PC-3 (cell line): ENCODE results near the gene SEMA3D. TPM values are rescaled to one million over a fixed set of nuclear protein-coding genes. Genes with fewer than 3 reads are reported as not detected.

Source experiments
- ATAC-seq: fragments of 200-7000 bp; cut with Tn5 transposase; 2 replicates; pipeline ENCODE4 v1.9.1; 2020; ENCODE audit warnings: mild to moderate bottlenecking, moderate library complexity
- BruUV-seq: library from RNA; stranded (reverse); fragments of 400-500 nt; replicated peaks from 2 replicates; lab custom pipeline; 2021; lab: Mats Ljungman, UMichigan
- CTCF ChIA-PET: fragments of 300-600 bp; sonication (Branson Sonifier 250); formaldehyde crosslinking; loops from one replicate; lab custom pipeline; 2022; ENCODE audit warnings: antibody characterized with exemption; lab: Charles Lee
- POLR2A ChIA-PET: fragments of 300-600 bp; sonication (Branson Sonifier 250); formaldehyde crosslinking; loops from one replicate; lab custom pipeline; 2022; ENCODE audit warnings: antibody characterized with exemption; ENCODE audit not compliant: unreplicated experiment; lab: Charles Lee
- DNase-seq: peaks from one replicate; pipeline ENCODE4 v3.0.0-alpha.2; 2015
- H2AFZ ChIP-seq: fragments of 300-600 bp; sonication (generic); 2 replicates; pipeline ENCODE4 v1.6.0; 2016; ENCODE audit warnings: antibody characterized with exemption, low read length
- H3F3A ChIP-seq: fragments of 300-600 bp; sonication (generic); one replicate; pipeline ENCODE4 v1.6.0; 2017; ENCODE audit warnings: antibody characterized with exemption, low read length, control low read depth, mild to moderate bottlenecking; ENCODE audit not compliant: unreplicated experiment
- H3K27ac ChIP-seq: fragments of 300-600 bp; sonication (generic); 2 replicates; pipeline ENCODE4 v1.5.1; 2016; ENCODE audit warnings: mild to moderate bottlenecking, low read length
- H3K27me3 ChIP-seq: fragments of 300-600 bp; sonication (generic); 2 replicates; pipeline ENCODE4 v1.6.1; 2016; ENCODE audit warnings: low read length, mixed read lengths
- H3K36me3 ChIP-seq: fragments of 300-600 bp; sonication (generic); 2 replicates; pipeline ENCODE4 v1.6.1; 2016; ENCODE audit warnings: low read depth, mixed run types, low read length, mixed read lengths
- H3K4me1 ChIP-seq: fragments of 300-600 bp; sonication (generic); 2 replicates; pipeline ENCODE4 v1.5.1; 2016; ENCODE audit warnings: low read length; ENCODE audit not compliant: insufficient read depth
- H3K4me2 ChIP-seq: fragments of 300-600 bp; sonication (generic); 2 replicates; pipeline ENCODE4 v1.6.0; 2016; ENCODE audit warnings: low read length
- H3K4me3 ChIP-seq: fragments of 300-600 bp; sonication (generic); 2 replicates; pipeline ENCODE4 v1.5.1; 2016; ENCODE audit warnings: mild to moderate bottlenecking, low read length, mixed read lengths
- H3K79me2 ChIP-seq: fragments of 300-600 bp; sonication (generic); 2 replicates; pipeline ENCODE4 v1.6.1; 2017; ENCODE audit warnings: low read length, mixed read lengths
- H3K9ac ChIP-seq: fragments of 300-600 bp; sonication (generic); 2 replicates; pipeline ENCODE4 v1.6.0; 2016; ENCODE audit warnings: mild to moderate bottlenecking, low read length
- H3K9me2 ChIP-seq: fragments of 300-600 bp; sonication (generic); replicated peaks from 2 replicates; pipeline ENCODE4 v1.6.1; 2016; ENCODE audit warnings: mixed run types, low read length, mixed read lengths
- H3K9me3 ChIP-seq: fragments of 300-600 bp; sonication (generic); 2 replicates; pipeline ENCODE4 v1.6.1; 2016; ENCODE audit warnings: low read length, mixed read lengths
- H4K20me1 ChIP-seq: fragments of 300-600 bp; sonication (generic); 2 replicates; pipeline ENCODE4 v1.6.1; 2016; ENCODE audit warnings: low read length, mixed read lengths
- CTCF ChIP-seq: fragments of 300-600 bp; sonication (generic); conservative IDR thresholded peaks from 2 replicates; pipeline ENCODE4 v1.5.1; 2017; ENCODE audit warnings: antibody characterized with exemption, low read depth, mild to moderate bottlenecking, low read length
- EZH2 ChIP-seq: fragments of 300-600 bp; sonication (generic); IDR thresholded peaks from one replicate; pipeline ENCODE4 v1.6.1; 2017; ENCODE audit warnings: antibody characterized with exemption, mild to moderate bottlenecking, low read length; ENCODE audit not compliant: unreplicated experiment
- EZH2phosphoT487 ChIP-seq: fragments of 300-600 bp; sonication (generic); IDR thresholded peaks from 2 replicates; pipeline ENCODE4 v1.6.1; 2018; ENCODE audit warnings: mild to moderate bottlenecking, antibody characterized with exemption, low read length, borderline replicate concordance
- intact Hi-C: fragments of 100-400 bp; cut with micrococcal nuclease; formaldehyde crosslinking; loops from 2 replicates; pipeline ENCODE4 v1.9.0; 2023
- total RNA-seq: library from RNA; depleted of rRNA; stranded (reverse); fragments of >200 nt; gene quantifications from 2 replicates; pipeline ENCODE4 v1.2.3, GENCODE V29; 2014

The SEMA3D gene
- total RNA-seq, 1 experiment from 2014 or later = 4.8 TPM

- ChIA-PET CTCF (interaction anchor here (0.6 kb wide), 1 partner anchor 103 kb away, joined by 4 read pairs; no protein-coding TSS in a partner anchor), POLR2A (interaction anchor here (0.5 kb wide), 1 partner anchor 24 kb away, joined by 3 read pairs; no protein-coding TSS in a partner anchor)
- Histone ChIP-seq H2AFZ (no peak overlapping the region), H3K36me3 (no peaks in the 10 kb centered on the region), H3K9ac (no peak overlapping the region), H3K4me1 (no peaks in the 10 kb centered on the region), H3F3A (no peaks in the 10 kb centered on the region), H3K27ac (no peak overlapping the region), H3K9me2 (no peaks in the 10 kb centered on the region), H3K9me3 (no peaks in the 10 kb centered on the region), H3K27me3 (no peaks in the 10 kb centered on the region), H4K20me1 (no peaks in the 10 kb centered on the region), H3K79me2 (no peaks in the 10 kb centered on the region), H3K4me2 (no peak overlapping the region), H3K4me3 (no peak overlapping the region)
- ATAC-seq (no peak), DNase-seq (no peak)
- no TSS peak for BruUV-seq
- TF ChIP-seq EZH2phosphoT487 = no peak
- no peak for TF ChIP-seq CTCF
- no peak for TF ChIP-seq EZH2
- intact Hi-C loops = no loop called here
Measured at GRCh38 chr7:85126383-85126782, 60.5 kb downstream of the SEMA3D start.

- Histone ChIP-seq H3K79me2 (no peaks in the 10 kb centered on the region), H3K27me3 (no peaks in the 10 kb centered on the region), H3K27ac (no peak overlapping the region), H3K4me3 (no peak overlapping the region), H3K9ac (no peak overlapping the region), H3K9me3 (no peaks in the 10 kb centered on the region), H3K36me3 (no peaks in the 10 kb centered on the region), H3K4me2 (no peak overlapping the region), H2AFZ (no peak overlapping the region), H3K4me1 (no peaks in the 10 kb centered on the region), H3K9me2 (no peaks in the 10 kb centered on the region), H4K20me1 (no peaks in the 10 kb centered on the region), H3F3A (no peaks in the 10 kb centered on the region)
- intact Hi-C loops = no loop called here
- BruUV-seq = no TSS peak
- ATAC-seq (no peak), DNase-seq (no peak)
- TF ChIP-seq EZH2phosphoT487 = no peak
- ChIA-PET POLR2A (interaction anchor here (0.5 kb wide), 1 partner anchor 23 kb away, joined by 3 read pairs; no protein-coding TSS in a partner anchor), CTCF (no interaction called here)
Measured at GRCh38 chr7:85125651-85126131, 61.2 kb downstream of the SEMA3D start.

GRCh38 chr7:85125176-85125575 is 61.7 kb downstream of the SEMA3D start:
- H3K4me2 ChIP-seq = no peak overlapping the region
- BruUV-seq = no TSS peak
- DNase-seq (no peak), ATAC-seq (no peak)
- ChIA-PET CTCF (no interaction called here), POLR2A (no interaction called here)
- H3K36me3 ChIP-seq = no peaks in the 10 kb centered on the region
- H3K27me3 ChIP-seq = no peaks in the 10 kb centered on the region
- intact Hi-C loops = no loop called here
- no peak overlapping the region for H2AFZ ChIP-seq
- TF ChIP-seq EZH2 (no peak), CTCF (no peak), EZH2phosphoT487 (no peak)
- H3K79me2 ChIP-seq = no peaks in the 10 kb centered on the region
- no peaks in the 10 kb centered on the region for H3K9me2 ChIP-seq
- H4K20me1 ChIP-seq = no peaks in the 10 kb centered on the region
- H3K27ac ChIP-seq = no peak overlapping the region
- no peak overlapping the region for H3K9ac ChIP-seq
- no peak overlapping the region for H3K4me3 ChIP-seq
- H3K4me1 ChIP-seq = no peaks in the 10 kb centered on the region
- H3F3A ChIP-seq = no peaks in the 10 kb centered on the region
- no peaks in the 10 kb centered on the region for H3K9me3 ChIP-seq
